ENCODE results near the gene SOX6.

DNA sequence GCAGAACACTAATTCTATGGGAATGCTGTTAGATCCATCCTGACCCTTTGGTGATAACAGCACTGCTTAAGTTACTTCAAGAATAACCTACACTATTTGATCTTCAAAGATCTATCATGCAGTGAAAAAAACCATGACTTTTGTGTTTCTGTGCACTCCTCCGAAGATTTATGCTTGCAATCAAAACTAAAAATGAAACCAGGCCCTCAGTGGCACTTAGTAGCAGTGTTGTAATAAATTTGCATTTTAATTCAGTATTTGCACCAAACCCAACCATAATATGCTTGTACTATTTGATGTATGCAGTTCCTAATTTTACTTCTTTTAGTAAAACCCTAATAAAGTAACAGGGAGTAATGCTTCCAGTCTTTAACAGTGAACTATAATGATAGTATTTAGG lies 130.7 kb downstream of the SOX6 start:
- no peak for TF ChIP-seq CTCF (IDR thresholded peaks at IDR 0.05)
- TF ChIP-seq POLR2A (IDR thresholded peaks at IDR 0.05) = no peak

Measured in right lobe of liver (tissue), 4 donors.